Osteocyte (in vitro differentiated cells): ENCODE measurements around the gene DEK. TPM values are rescaled to one million over a fixed set of nuclear protein-coding genes. Genes with fewer than 3 reads are reported as not detected.

Experiments
- DNase-seq: peaks from one replicate; pipeline ENCODE4 v3.0.0; 2021; ENCODE audit warnings: mixed read lengths; ENCODE audit not compliant: unreplicated experiment; ENCODE audit errors: extremely low spot score
- H3K27ac Mint-ChIP-seq: one replicate; pipeline ENCODE4 v1.8.0; 2021; ENCODE audit warnings: mild to moderate bottlenecking, mixed read lengths; ENCODE audit not compliant: unreplicated experiment
- H3K27me3 Mint-ChIP-seq: one replicate; pipeline ENCODE4 v1.8.0; 2021; ENCODE audit warnings: mixed read lengths; ENCODE audit not compliant: unreplicated experiment
- H3K36me3 Mint-ChIP-seq: one replicate; pipeline ENCODE4 v1.8.0; 2021; ENCODE audit warnings: mixed read lengths; ENCODE audit not compliant: unreplicated experiment
- H3K4me1 Mint-ChIP-seq: one replicate; pipeline ENCODE4 v1.8.0; 2021; ENCODE audit warnings: mixed read lengths; ENCODE audit not compliant: unreplicated experiment
- H3K4me3 Mint-ChIP-seq: one replicate; pipeline ENCODE4 v1.8.0; 2021; ENCODE audit warnings: mild to moderate bottlenecking, moderate library complexity, mixed read lengths; ENCODE audit not compliant: unreplicated experiment
- H3K9me3 Mint-ChIP-seq: one replicate; pipeline ENCODE4 v1.8.0; 2021; ENCODE audit warnings: mixed read lengths; ENCODE audit not compliant: unreplicated experiment
- total RNA-seq: library from RNA; stranded (reverse); gene quantifications from 2 replicates; pipeline ENCODE4 v1.2.1, GENCODE V29; 2021
- TF ChIP-seq, protein P1 (sequence below): fragments of 200-600 bp; sonication (generic); IDR thresholded peaks from 2 replicates; pipeline ENCODE4 v1.5.0; 2021; ENCODE audit warnings: antibody characterized with exemption, mild to moderate bottlenecking, moderate library complexity

The DEK gene
- total RNA-seq, 1 donor from 2014 or later, result 62.1 TPM

DNA sequence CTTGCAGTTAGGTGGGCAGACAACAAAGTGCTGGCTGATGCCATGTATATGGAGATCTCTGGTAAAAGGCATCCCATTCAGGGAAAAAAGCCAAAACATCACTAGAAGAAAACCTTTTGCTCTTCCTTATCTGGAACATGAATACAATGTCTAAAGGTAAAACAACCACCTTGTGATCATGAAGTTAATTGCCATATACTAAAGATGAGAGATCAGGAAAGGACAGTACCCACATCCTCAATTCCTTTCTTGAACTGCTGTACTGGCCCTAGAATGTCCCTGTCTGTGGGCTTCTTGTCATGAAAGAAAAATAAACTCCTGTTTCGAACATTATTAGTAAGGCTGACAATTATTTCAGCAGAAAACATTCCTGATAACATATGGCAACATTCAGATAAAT, 19.3 kb downstream of the DEK start:
- Mint-ChIP-seq H3K27me3 (no peaks in the 10 kb centered on the region), H3K9me3 (no peaks in the 10 kb centered on the region), H3K27ac (no peak overlapping the region), H3K36me3 (peaks cover 54% of the 10 kb centered on the region), H3K4me3 (no peak overlapping the region), H3K4me1 (peaks cover 5% of the 10 kb centered on the region)
- no peak for DNase-seq
- TF ChIP-seq, protein P1, sequence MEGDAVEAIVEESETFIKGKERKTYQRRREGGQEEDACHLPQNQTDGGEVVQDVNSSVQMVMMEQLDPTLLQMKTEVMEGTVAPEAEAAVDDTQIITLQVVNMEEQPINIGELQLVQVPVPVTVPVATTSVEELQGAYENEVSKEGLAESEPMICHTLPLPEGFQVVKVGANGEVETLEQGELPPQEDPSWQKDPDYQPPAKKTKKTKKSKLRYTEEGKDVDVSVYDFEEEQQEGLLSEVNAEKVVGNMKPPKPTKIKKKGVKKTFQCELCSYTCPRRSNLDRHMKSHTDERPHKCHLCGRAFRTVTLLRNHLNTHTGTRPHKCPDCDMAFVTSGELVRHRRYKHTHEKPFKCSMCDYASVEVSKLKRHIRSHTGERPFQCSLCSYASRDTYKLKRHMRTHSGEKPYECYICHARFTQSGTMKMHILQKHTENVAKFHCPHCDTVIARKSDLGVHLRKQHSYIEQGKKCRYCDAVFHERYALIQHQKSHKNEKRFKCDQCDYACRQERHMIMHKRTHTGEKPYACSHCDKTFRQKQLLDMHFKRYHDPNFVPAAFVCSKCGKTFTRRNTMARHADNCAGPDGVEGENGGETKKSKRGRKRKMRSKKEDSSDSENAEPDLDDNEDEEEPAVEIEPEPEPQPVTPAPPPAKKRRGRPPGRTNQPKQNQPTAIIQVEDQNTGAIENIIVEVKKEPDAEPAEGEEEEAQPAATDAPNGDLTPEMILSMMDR, result no peak

DNA sequence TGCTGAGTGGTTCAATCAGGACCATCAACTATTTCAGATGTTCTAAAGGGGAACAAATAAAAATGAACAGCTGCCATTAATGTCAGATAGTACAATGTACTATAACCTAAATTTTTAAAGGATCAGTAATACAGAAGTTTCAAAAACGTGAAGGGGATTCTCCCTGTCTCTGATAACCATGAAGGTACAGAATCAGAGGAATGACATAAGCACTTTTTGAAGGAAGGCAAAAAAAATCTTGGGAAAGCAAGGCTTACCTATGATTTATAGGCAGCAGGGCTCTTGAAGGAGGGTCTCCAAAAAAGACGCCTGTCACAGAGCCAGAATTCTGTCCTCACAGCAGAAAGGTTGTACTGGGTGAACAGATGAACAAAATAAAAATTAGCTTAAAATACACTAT, 20.1 kb downstream of the DEK start:
- Mint-ChIP-seq H3K36me3 (peaks cover 47% of the 10 kb centered on the region), H3K9me3 (no peaks in the 10 kb centered on the region), H3K4me1 (peaks cover 6% of the 10 kb centered on the region), H3K4me3 (no peak overlapping the region), H3K27ac (no peak overlapping the region), H3K27me3 (no peaks in the 10 kb centered on the region)
- DNase-seq, result no peak
- TF ChIP-seq, protein P1, result no peak

DNA sequence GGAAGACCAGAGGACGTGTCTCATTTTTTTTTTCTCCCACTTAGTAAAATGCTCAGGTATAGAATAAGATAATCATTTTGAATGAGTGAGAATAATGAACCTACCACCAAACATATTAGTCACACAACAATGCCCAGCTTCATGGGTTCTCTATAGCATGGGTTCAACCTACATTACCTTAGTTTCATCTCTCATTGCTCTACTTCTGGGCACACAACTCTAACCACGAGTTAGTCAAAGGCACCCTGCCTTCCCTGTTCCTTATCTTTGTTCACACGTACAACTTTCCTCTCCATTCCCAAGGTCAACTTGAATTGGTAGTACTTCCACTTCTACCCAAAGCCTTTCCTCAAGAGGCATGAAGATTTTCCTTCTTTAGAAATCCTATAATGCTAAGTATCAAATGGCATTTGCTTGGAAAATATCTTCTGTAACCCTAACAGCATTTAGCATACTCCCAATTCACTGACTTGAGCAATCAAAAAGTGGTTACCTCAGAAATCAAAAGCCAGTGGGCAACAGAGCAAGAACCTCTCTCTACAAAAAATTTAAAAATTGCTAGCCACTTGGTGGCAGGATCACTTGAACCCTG, 20.9 kb downstream of the DEK start:
- Mint-ChIP-seq H3K27ac (no peak overlapping the region), H3K36me3 (peaks cover 41% of the 10 kb centered on the region)
- DNase-seq, result no peak

DNA sequence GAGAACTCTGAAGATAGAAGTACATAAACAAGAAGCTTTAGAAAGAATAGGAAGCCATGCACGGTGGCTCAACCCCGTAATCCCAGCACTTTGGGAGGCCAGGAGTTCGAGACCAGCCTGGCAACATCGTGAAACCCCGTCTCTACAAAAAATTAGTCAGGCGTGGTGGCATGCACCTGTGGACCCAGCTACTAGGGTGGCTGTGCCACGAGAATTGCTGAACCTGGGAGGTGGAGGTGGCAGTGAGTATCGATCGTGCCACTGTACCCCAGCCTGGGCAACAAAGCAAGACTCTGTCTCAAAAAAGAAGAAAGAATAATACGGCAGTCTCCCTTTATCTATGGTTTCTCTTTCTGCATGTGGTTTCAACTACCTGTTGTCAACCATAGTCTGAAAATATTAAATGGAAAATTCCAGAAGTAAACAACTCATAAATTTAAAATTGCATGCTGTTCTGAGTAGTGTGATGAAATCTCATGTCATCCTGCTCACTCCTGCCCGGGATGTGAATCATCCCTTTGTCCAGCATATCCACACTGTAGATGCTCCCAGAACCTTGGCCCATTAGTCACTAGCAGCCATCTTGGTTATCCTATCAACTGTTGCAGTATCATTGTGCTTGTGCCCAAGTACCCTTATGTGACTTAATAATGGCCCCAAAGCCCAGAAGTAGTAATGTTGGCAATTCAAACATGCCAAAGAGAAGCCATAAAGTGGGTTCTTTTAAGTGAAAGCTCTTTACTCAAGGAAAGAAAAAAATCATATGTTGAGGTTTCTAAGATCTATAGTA, 22.1 kb downstream of the DEK start:
- Mint-ChIP-seq H3K4me1 (peaks cover 6% of the 10 kb centered on the region), H3K27ac (no peak overlapping the region)

More for the DNA sequence above, 20.9 kb downstream of the DEK start:
- TF ChIP-seq, protein P1, result no peak
- Mint-ChIP-seq H3K9me3 (no peaks in the 10 kb centered on the region), H3K4me3 (no peak overlapping the region), H3K27me3 (no peaks in the 10 kb centered on the region), H3K4me1 (peaks cover 6% of the 10 kb centered on the region)

More for the DNA sequence above, 22.1 kb downstream of the DEK start:
- TF ChIP-seq, protein P1, result no peak
- Mint-ChIP-seq H3K4me3 (no peak overlapping the region), H3K36me3 (peaks cover 44% of the 10 kb centered on the region), H3K27me3 (no peaks in the 10 kb centered on the region), H3K9me3 (no peaks in the 10 kb centered on the region)
- no peak for DNase-seq
